Measurements from ENCODE around the gene C17orf58. TPM values are rescaled to one million over a fixed set of nuclear protein-coding genes. Genes with fewer than 3 reads are reported as not detected.

The C17orf58 gene
- total and polyA plus RNA-seq, 9 of the 15 experiments (the other 6 are each of a cell fraction or from before 2014, with no cell fraction given) = 8.6 to 37.4 (median 27.6) TPM

DNA sequence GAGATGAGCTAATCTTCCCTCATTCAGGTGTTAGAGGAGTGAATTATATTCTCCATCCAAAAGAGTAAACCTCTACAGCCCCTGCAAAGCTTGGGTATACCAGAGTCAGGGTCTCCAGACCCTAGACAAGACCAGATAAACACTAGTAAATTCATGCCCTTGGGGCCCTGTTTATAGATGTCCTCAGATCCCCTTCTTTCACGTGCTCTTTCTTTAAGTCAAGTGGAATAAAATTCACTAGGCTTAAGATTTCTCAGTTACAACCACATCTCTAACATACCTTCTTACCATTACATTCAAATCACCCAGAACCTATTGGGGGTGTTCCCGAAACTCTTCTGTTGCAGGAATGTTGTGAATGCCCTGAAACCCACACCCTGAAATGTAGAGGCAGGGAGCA lies 2.2 kb upstream of the C17orf58 start:
- no peak for ATAC-seq
- Histone ChIP-seq H3K4me2 (ENCODE audit: insufficient read depth, low read length) (no peak overlapping the region), H3K4me1 (replicated peaks in 1 of 2; ENCODE audit: control insufficient read depth in 2 of 2, insufficient read depth in 2 of 2, low read length in 2 of 2) (peaks cover 11 to 12% of the 10 kb centered on the region in 2 experiments), H3K79me2 (ENCODE audit: control insufficient read depth, insufficient read depth, low read length) (peaks cover 13% of the 10 kb centered on the region; the same call in 2 of the 3 replicates), H3K27ac (ENCODE audit: extremely low read depth, low read depth, low read length) (no peak overlapping the region), H4K20me1 (replicated peaks; ENCODE audit: control insufficient read depth, insufficient read depth, low read length) (no peaks in the 10 kb centered on the region), H3K4me3 (no peak overlapping the region), H3K9ac (ENCODE audit: insufficient read depth in 1 of 2, low read depth in 2 of 2, low read length in 2 of 2) (no peak overlapping the region), H3K9me3 (replicated peaks; ENCODE audit: control insufficient read depth, insufficient read depth, low read depth, low read length) (no peaks in the 10 kb centered on the region), H3K36me3 (ENCODE audit: control insufficient read depth, insufficient read depth, low read length) (no peaks in the 10 kb centered on the region), H2AFZ (ENCODE audit: low read depth, low read length) (no peak overlapping the region), H3K9me1 (ENCODE audit: control insufficient read depth, insufficient read depth, low read length) (no peaks in the 10 kb centered on the region), H3K27me3 (ENCODE audit: control insufficient read depth in 2 of 2, insufficient read depth in 2 of 2, low read length in 2 of 2) (no peaks in the 10 kb centered on the region)
- WGBS (ENCODE audit: insufficient coverage, low coverage, missing lambda C conversion rate) = 6% methylated on average over 2 of the region's 2 CpGs
- DNase-seq (ENCODE audit: extremely low read depth in 1 of 4, low spot score in 3 of 4) = no peak
- ChIA-PET POLR2A (interaction anchor here (0.6 kb wide), 1 partner anchor 8 kb away, joined by 3 read pairs; no protein-coding TSS in a partner anchor), CTCF (ENCODE audit: low intra/inter-chr PET ratio) (no interaction called here)
- intact Hi-C loops (cut with micrococcal nuclease) (no loop called here), in situ Hi-C loops (cut with MboI) (no loop called here)
- no peak for FAIRE-seq
- no TSS peak for BruUV-seq (replicated peaks)
- no peak for TF ChIP-seq L3MBTL2 (IDR thresholded peaks at IDR 0.05)
- no peak for TF ChIP-seq HEY1 (CRISPR knock-in tag; IDR thresholded peaks at IDR 0.05; ENCODE audit: borderline replicate concordance)
- TF ChIP-seq KLF6 (CRISPR knock-in tag; IDR thresholded peaks at IDR 0.05; ENCODE audit: borderline replicate concordance) = no peak
- no peak for TF ChIP-seq NRF1 (conservative IDR thresholded peaks at IDR 0.05 in 1 of 2, IDR thresholded peaks at IDR 0.05 in 1 of 2)
- TF ChIP-seq ZNF717 (CRISPR knock-in tag; IDR thresholded peaks at IDR 0.05) = no peak
- no peak for TF ChIP-seq ZNF282 (CRISPR knock-in tag; IDR thresholded peaks at IDR 0.05)
- TF ChIP-seq, protein P1, sequence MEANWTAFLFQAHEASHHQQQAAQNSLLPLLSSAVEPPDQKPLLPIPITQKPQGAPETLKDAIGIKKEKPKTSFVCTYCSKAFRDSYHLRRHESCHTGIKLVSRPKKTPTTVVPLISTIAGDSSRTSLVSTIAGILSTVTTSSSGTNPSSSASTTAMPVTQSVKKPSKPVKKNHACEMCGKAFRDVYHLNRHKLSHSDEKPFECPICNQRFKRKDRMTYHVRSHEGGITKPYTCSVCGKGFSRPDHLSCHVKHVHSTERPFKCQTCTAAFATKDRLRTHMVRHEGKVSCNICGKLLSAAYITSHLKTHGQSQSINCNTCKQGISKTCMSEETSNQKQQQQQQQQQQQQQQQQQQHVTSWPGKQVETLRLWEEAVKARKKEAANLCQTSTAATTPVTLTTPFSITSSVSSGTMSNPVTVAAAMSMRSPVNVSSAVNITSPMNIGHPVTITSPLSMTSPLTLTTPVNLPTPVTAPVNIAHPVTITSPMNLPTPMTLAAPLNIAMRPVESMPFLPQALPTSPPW (CRISPR knock-in tag; IDR thresholded peaks at IDR 0.05) = no peak
- TF ChIP-seq TAF15 (IDR thresholded peaks at IDR 0.05; ENCODE audit: low read depth, low read length) = no peak
- no peak for TF ChIP-seq CHD4 (IDR thresholded peaks at IDR 0.05; ENCODE audit: insufficient read depth, insufficient replicate concordance, low read depth, low read length, poor library complexity, severe bottlenecking)
- TF ChIP-seq ZNF57 (CRISPR knock-in tag; IDR thresholded peaks at IDR 0.05) = no peak
- TF ChIP-seq, protein P2, sequence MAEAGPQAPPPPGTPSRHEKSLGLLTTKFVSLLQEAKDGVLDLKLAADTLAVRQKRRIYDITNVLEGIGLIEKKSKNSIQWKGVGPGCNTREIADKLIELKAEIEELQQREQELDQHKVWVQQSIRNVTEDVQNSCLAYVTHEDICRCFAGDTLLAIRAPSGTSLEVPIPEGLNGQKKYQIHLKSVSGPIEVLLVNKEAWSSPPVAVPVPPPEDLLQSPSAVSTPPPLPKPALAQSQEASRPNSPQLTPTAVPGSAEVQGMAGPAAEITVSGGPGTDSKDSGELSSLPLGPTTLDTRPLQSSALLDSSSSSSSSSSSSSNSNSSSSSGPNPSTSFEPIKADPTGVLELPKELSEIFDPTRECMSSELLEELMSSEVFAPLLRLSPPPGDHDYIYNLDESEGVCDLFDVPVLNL (CRISPR knock-in tag; IDR thresholded peaks at IDR 0.05; ENCODE audit: low read depth) = no peak
